ENCODE data around the gene PARVA.

The PARVA gene

GRCh38 chr11:12456651-12457579 lies 79.5 kb downstream of the PARVA start:
- DNase-seq (ENCODE audit: low read depth in 3 of 3): no peak

- no peak for DNase-seq (ENCODE audit: low read depth in 3 of 3)
Measured at GRCh38 chr11:12458042-12458441, 80.7 kb downstream of the PARVA start.

GRCh38 chr11:12459374-12459773 lies 82.0 kb downstream of the PARVA start:
- no peak for DNase-seq (ENCODE audit: low read depth in 3 of 3)

GRCh38 chr11:12459865-12460444 lies 82.6 kb downstream of the PARVA start:
- DNase-seq (ENCODE audit: low read depth in 3 of 3): no peak

GRCh38 chr11:12460466-12460865 lies 83.1 kb downstream of the PARVA start:
- no peak for DNase-seq (ENCODE audit: low read depth in 3 of 3)

- DNase-seq (ENCODE audit: low read depth in 3 of 3): no peak
Measured at GRCh38 chr11:12461516-12461915, 84.1 kb downstream of the PARVA start.

GRCh38 chr11:12464303-12464702 lies 86.9 kb downstream of the PARVA start:
- DNase-seq (ENCODE audit: low read depth in 3 of 3): no peak

GRCh38 chr11:12465332-12465731 lies 88.0 kb downstream of the PARVA start:
- no peak for DNase-seq (ENCODE audit: low read depth in 3 of 3)

GRCh38 chr11:12467610-12468009 lies 90.2 kb downstream of the PARVA start:
- DNase-seq (ENCODE audit: low read depth in 3 of 3): no peak

- no peak for DNase-seq (ENCODE audit: low read depth in 3 of 3)
Measured at GRCh38 chr11:12469451-12469850, 92.1 kb downstream of the PARVA start.

GRCh38 chr11:12470236-12470635 lies 92.9 kb downstream of the PARVA start:
- no peak for DNase-seq (ENCODE audit: low read depth in 3 of 3)

- no peak for DNase-seq (ENCODE audit: low read depth in 3 of 3)
Measured at GRCh38 chr11:12472401-12473005, 95.1 kb downstream of the PARVA start.

GRCh38 chr11:12473381-12473780 lies 96.0 kb downstream of the PARVA start:
- no peak for DNase-seq (ENCODE audit: low read depth in 3 of 3)

- no peak for DNase-seq (ENCODE audit: low read depth in 3 of 3)
Measured at GRCh38 chr11:12474871-12475270, 97.5 kb downstream of the PARVA start.

GRCh38 chr11:12478743-12479142 lies 101.4 kb downstream of the PARVA start:
- no peak for DNase-seq (ENCODE audit: low read depth in 3 of 3)

GRCh38 chr11:12480401-12480800 lies 103.0 kb downstream of the PARVA start:
- DNase-seq (ENCODE audit: low read depth in 3 of 3): no peak

GRCh38 chr11:12482839-12483238 lies 105.5 kb downstream of the PARVA start:
- DNase-seq (ENCODE audit: low read depth in 3 of 3): no peak

GRCh38 chr11:12483604-12484003 lies 106.2 kb downstream of the PARVA start:
- DNase-seq (ENCODE audit: low read depth in 3 of 3): no peak

GRCh38 chr11:12485328-12485727 lies 108.0 kb downstream of the PARVA start:
- DNase-seq (ENCODE audit: low read depth in 3 of 3): no peak

GRCh38 chr11:12489246-12489772 lies 111.9 kb downstream of the PARVA start:
- DNase-seq (ENCODE audit: low read depth in 3 of 3): no peak

GRCh38 chr11:12494699-12495098 lies 117.3 kb downstream of the PARVA start:
- no peak for DNase-seq (ENCODE audit: low read depth in 3 of 3)

- no peak for DNase-seq (ENCODE audit: low read depth in 3 of 3)
Measured at GRCh38 chr11:12496181-12497025, 119.0 kb downstream of the PARVA start.
